K562 (cell line): ENCODE data around the gene ZIC2. TPM values are rescaled to one million over a fixed set of nuclear protein-coding genes. Genes with fewer than 3 reads are reported as not detected.
"Not testable (repeated sequence)": the region's sequence is repeated elsewhere in the genome, so short reads cannot be mapped to it uniquely, and the experiment has no call there.

ENCODE experiments used
- ATAC-seq: fragments of 200-7000 bp; cut with Tn5 transposase; 3 replicates; pipeline ENCODE4 v1.9.1; 2020; ENCODE audit warnings: moderate library complexity
- BruUV-seq: library from RNA; stranded (reverse); fragments of 400-500 nt; replicated peaks from 2 replicates; lab custom pipeline; 2021; lab: Mats Ljungman, UMichigan
- CTCF ChIA-PET: fragments of 300-600 bp; formaldehyde crosslinking; extraction: SDS; loops from one replicate; lab custom pipeline; 2021; ENCODE audit warnings: low intra/inter-chr PET ratio; lab: Yijun Ruan, JAX
- POLR2A ChIA-PET: fragments of 300-600, 350-650 bp; sonication (Branson Sonifier 250); formaldehyde crosslinking; extraction: SDS; loops from one replicate; lab custom pipeline; 2021; ENCODE audit warnings: antibody characterized with exemption, inconsistent platforms; lab: Yijun Ruan, JAX
- DNase-seq, 4 experiments: peaks; one replicate each; pipeline versions ENCODE4 v3.0.0 to v3.0.0-alpha.2; 2011 to 2018; ENCODE audit warnings: low spot score in 3 of 4, mixed read lengths in 3 of 4; ENCODE audit errors: extremely low read depth in 1 of 4
- FAIRE-seq: peaks from 2 replicates; lab custom pipeline; 2011; peaks lifted over from hg19 to GRCh38; lab: Jason Lieb, UNC
- H2AFZ ChIP-seq: 2 replicates; pipeline ENCODE4 v1.6.0; 2011; ENCODE audit warnings: low read depth, low read length, control low read depth, inconsistent platforms
- H3K27ac ChIP-seq: fragments of 200-600 bp; 3 replicates; pipeline ENCODE4 v1.8.0; 2011; ENCODE audit warnings: low read depth, mild to moderate bottlenecking, control low read depth, inconsistent platforms, low read length, moderate library complexity, mixed read lengths; ENCODE audit errors: extremely low read depth
- H3K27me3 ChIP-seq, 2 experiments: fragments of 300-600 bp in 1 of 2; 2 replicates in 1 of 2; 3 replicates in 1 of 2; pipeline versions ENCODE4 v1.6.0 to v1.8.0; 2011; ENCODE audit warnings: inconsistent platforms in 2 of 2, low read length in 2 of 2, mild to moderate bottlenecking in 1 of 2, mixed read lengths in 1 of 2, moderate library complexity in 1 of 2; ENCODE audit not compliant: control insufficient read depth in 2 of 2, insufficient read depth in 2 of 2
- H3K36me3 ChIP-seq: fragments of 300-600 bp; 3 replicates; pipeline ENCODE4 v1.8.0; 2011; ENCODE audit warnings: mild to moderate bottlenecking, low read length, inconsistent platforms; ENCODE audit not compliant: control insufficient read depth, insufficient read depth
- H3K4me1 ChIP-seq, 2 experiments: fragments of 200-600 bp in 1 of 2; replicated peaks in 1 of 2; 2 replicates in 1 of 2; 3 replicates in 1 of 2; pipeline versions ENCODE4 v1.5.1 to v1.8.0; 2011; ENCODE audit warnings: inconsistent platforms in 2 of 2, low read length in 2 of 2, mild to moderate bottlenecking in 1 of 2, mixed read lengths in 1 of 2, moderate library complexity in 1 of 2; ENCODE audit not compliant: control insufficient read depth in 2 of 2, insufficient read depth in 2 of 2
- H3K4me2 ChIP-seq: 2 replicates; pipeline ENCODE4 v1.6.1; 2011; ENCODE audit warnings: low read length, control low read depth, inconsistent platforms, mixed read lengths; ENCODE audit not compliant: insufficient read depth
- H3K4me3 ChIP-seq: fragments of 200-600 bp; sonication (generic), shearing (Covaris generic); 2 replicates; pipeline ENCODE4 v1.5.1; 2016; ENCODE audit warnings: control low read depth, inconsistent platforms
- H3K79me2 ChIP-seq: fragments of 200-600 bp; 3 replicates; pipeline ENCODE4 v1.8.0; 2011; ENCODE audit warnings: low read length, inconsistent platforms; ENCODE audit not compliant: control insufficient read depth, insufficient read depth
- H3K9ac ChIP-seq, 2 experiments: 2 replicates each; pipeline versions ENCODE4 v1.6.0 to v1.6.1; 2011; ENCODE audit warnings: low read depth in 2 of 2, low read length in 2 of 2, control low read depth in 1 of 2, inconsistent platforms in 1 of 2, mild to moderate bottlenecking in 1 of 2, mixed read lengths in 1 of 2; ENCODE audit not compliant: insufficient read depth in 1 of 2
- H3K9me1 ChIP-seq: one replicate; pipeline ENCODE4 v1.6.0; 2011; ENCODE audit warnings: inconsistent platforms, mild to moderate bottlenecking, low read length, moderate library complexity; ENCODE audit not compliant: control insufficient read depth, insufficient read depth
- H3K9me3 ChIP-seq: replicated peaks from 2 replicates; pipeline ENCODE4 v1.5.1; 2011; ENCODE audit warnings: low read depth, low read length, inconsistent platforms; ENCODE audit not compliant: control insufficient read depth, insufficient read depth
- H4K20me1 ChIP-seq: replicated peaks from 2 replicates; pipeline ENCODE4 v1.6.1; 2011; ENCODE audit warnings: low read length, inconsistent platforms, mixed read lengths; ENCODE audit not compliant: control insufficient read depth, insufficient read depth
- HOMEZ ChIP-seq: fragments of 250-450 bp; sonication (Bioruptor Pico); IDR thresholded peaks from 2 replicates; pipeline ENCODE4 v1.4.0; 2020; ENCODE audit warnings: mild to moderate bottlenecking, moderate library complexity
- NCOR1 ChIP-seq: fragments of 450-650 bp; IDR thresholded peaks from 2 replicates; pipeline ENCODE4 v1.6.1; 2016; ENCODE audit warnings: mild to moderate bottlenecking, moderate library complexity
- NUFIP1 ChIP-seq: fragments of 450-650 bp; IDR thresholded peaks from 2 replicates; pipeline ENCODE4 v1.6.1; 2018; ENCODE audit not compliant: partially characterized antibody
- PHB ChIP-seq: fragments of 250-450 bp; sonication (Bioruptor Pico); IDR thresholded peaks from 2 replicates; pipeline ENCODE4 v1.5.0; 2021
- PHF20 ChIP-seq: fragments of 450-650 bp; IDR thresholded peaks from 2 replicates; pipeline ENCODE4 v1.6.1; 2018; ENCODE audit not compliant: partially characterized antibody
- PHF8 ChIP-seq: fragments of 200-600 bp; sonication (generic); IDR thresholded peaks from 2 replicates; pipeline ENCODE4 v1.6.1; 2012; ENCODE audit warnings: mixed run types, mild to moderate bottlenecking, inconsistent platforms, low read length, moderate library complexity, borderline replicate concordance
- PRDM10 ChIP-seq: fragments of 450-650 bp; IDR thresholded peaks from 2 replicates; pipeline ENCODE4 v1.6.1; 2018; ENCODE audit not compliant: partially characterized antibody
- PTRF ChIP-seq: fragments of 450-650 bp; IDR thresholded peaks from 2 replicates; pipeline ENCODE4 v1.6.1; 2016; ENCODE audit warnings: mild to moderate bottlenecking, missing genetic modification characterization, missing compliant biosample characterization
- ZNF121 ChIP-seq: sonication (generic); formaldehyde crosslinking; conservative IDR thresholded peaks from 2 replicates; pipeline ENCODE4 v1.8.0; 2022; ENCODE audit warnings: missing genetic modification reagents
- ZNF445 ChIP-seq: fragments of 250-450 bp; sonication (Bioruptor Pico); IDR thresholded peaks from 2 replicates; pipeline ENCODE4 v1.4.0; 2020; ENCODE audit warnings: low read depth, mild to moderate bottlenecking, moderate library complexity
- WGBS: fragments of 100-300 bp; shearing (Covaris generic); methylation state at CpG from one replicate; pipeline ENCODE4 v1.1.6; 2016; ENCODE audit warnings: low coverage, mixed read lengths; ENCODE audit not compliant: insufficient coverage; ENCODE audit errors: missing lambda C conversion rate; 5-methylcytosine and 5-hydroxymethylcytosine counted together
- in situ Hi-C: fragments of 300-500 bp; cut with MboI; formaldehyde crosslinking; loops from 4 replicates; pipeline ENCODE4 v1.15.0; 2018; ENCODE audit warnings: inconsistent platforms, mixed read lengths
- intact Hi-C: fragments of 100-400 bp; cut with micrococcal nuclease; formaldehyde crosslinking; loops from 2 replicates; pipeline ENCODE4 v1.14.2; 2022
- polyA plus RNA-seq, 8 experiments: library from polyadenylated mRNA; depleted of rRNA in 4 of 8; stranded (reverse) in 5 of 8; unstranded in 3 of 8; fragments of >200 nt; fragmentation: Nextera tagmentation in 2 of 8; fragmentation: Illumina TruSeq in 1 of 8; extraction: Ambion mirVana in 2 of 8; extraction: Trizol in 1 of 8; gene quantifications; 2 replicates each; pipeline versions ENCODE4 v1.2.1 to v1.2.3, GENCODE V29; 2011 to 2014; ENCODE audit warnings: inconsistent platforms in 1 of 8, missing spikeins in 1 of 8
- total RNA-seq, 7 experiments: library from RNA; depleted of rRNA in 6 of 7; stranded (reverse); fragments of >200 nt in 6 of 7; fragmentation: Illumina TruSeq in 2 of 7; extraction: Trizol in 2 of 7; gene quantifications; 2 replicates each; pipeline versions ENCODE4 v1.2.1 to v1.2.3, GENCODE V29; 2011 to 2021; ENCODE audit warnings: low replicate concordance in 1 of 7

ZIC2 gene
- total and polyA plus RNA-seq, 9 of the 15 experiments (the other 6 are each of a cell fraction or from before 2014, with no cell fraction given), result 1.8 to 18.0 (median 4.5) TPM

DNA sequence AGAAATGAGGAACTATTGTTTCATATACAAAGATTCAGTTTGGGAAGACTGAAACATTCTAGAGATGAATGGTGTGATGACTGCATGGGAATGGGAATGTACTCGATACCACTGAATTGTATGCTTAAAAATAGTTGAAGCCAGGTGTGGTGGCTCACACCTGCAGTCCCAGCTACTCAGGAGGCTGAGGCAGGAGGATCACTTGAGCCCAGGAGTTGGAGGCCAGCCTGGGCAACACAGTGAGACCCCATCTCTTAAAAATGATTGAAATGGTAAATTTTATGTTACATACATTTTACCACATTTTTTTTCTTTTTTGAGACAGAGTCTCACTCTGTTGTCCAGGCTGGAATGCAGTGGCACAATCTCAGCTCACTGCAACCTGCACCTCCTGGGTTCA, 29.9 kb upstream of the ZIC2 start:
- intact Hi-C loops, H3K27ac ChIP-seq, in situ Hi-C loops, H3K4me1 ChIP-seq, DNase-seq, POLR2A ChIA-PET, H3K9me1 ChIP-seq, BruUV-seq, CTCF ChIA-PET, H3K36me3 ChIP-seq, FAIRE-seq, H3K9me3 ChIP-seq, H3K4me3 ChIP-seq, H2AFZ ChIP-seq, ATAC-seq, H3K79me2 ChIP-seq: not testable (repeated sequence)
- no CpG with 5 or more reads among the region's 1 CpG for WGBS
- peak; percentile 39; the same call in 1 of the 2 replicates for TF ChIP-seq ZNF121 (CRISPR knock-in tag)
- TF ChIP-seq, all 486 proteins: peak for 1; not testable (repeated sequence) for 485
- not testable (repeated sequence) for H4K20me1 ChIP-seq, H3K9ac ChIP-seq, H3K4me2 ChIP-seq
- H3K27me3 ChIP-seq, result peaks cover 16 to 47% of the 10 kb centered on the region in 2 experiments; a peak in 3 of 5 replicates

- intact Hi-C loops, result no loop called here
- no peak overlapping the region for H3K9ac ChIP-seq
- ATAC-seq (no peak), FAIRE-seq (no peak), DNase-seq (no peak)
- no peak overlapping the region for H3K27ac ChIP-seq
- WGBS, result 0% methylated on average over 12 of the region's 14 CpGs
- H3K4me3 ChIP-seq, result no peak overlapping the region
- ChIA-PET CTCF (no interaction called here), POLR2A (no interaction called here)
- no peak overlapping the region for H3K4me2 ChIP-seq
- H3K36me3 ChIP-seq, result no peaks in the 10 kb centered on the region
- BruUV-seq, result no TSS peak
- H3K27me3 ChIP-seq, result peaks cover 20 to 55% of the 10 kb centered on the region in 2 experiments; a peak in 3 of 5 replicates
- in situ Hi-C loops, result no loop called here
- H4K20me1 ChIP-seq, result no peaks in the 10 kb centered on the region
- no peak overlapping the region for H2AFZ ChIP-seq
- peaks cover 0 to 8% of the 10 kb centered on the region in 2 experiments; a peak in 2 of 5 replicates for H3K4me1 ChIP-seq
- H3K9me1 ChIP-seq, result no peaks in the 10 kb centered on the region
- no peaks in the 10 kb centered on the region for H3K79me2 ChIP-seq
- H3K9me3 ChIP-seq, result no peaks in the 10 kb centered on the region
- TF ChIP-seq NUFIP1 (no peak), PHF8 (no peak), PHB (no peak), PTRF (tag) (no peak), PRDM10 (no peak), NCOR1 (no peak), HOMEZ (CRISPR knock-in tag) (no peak), PHF20 (no peak), ZNF445 (CRISPR knock-in tag) (no peak)
Observed at GRCh38 chr13:99953138-99953755, 28.3 kb upstream of the ZIC2 start.
